Memory B cell (primary cell): ENCODE data around the gene LPCAT3.

ENCODE experiments used
- ATAC-seq: fragments of 150-1000 bp; cut with Tn5 transposase; 2 replicates; pipeline ENCODE4 v1.10.0; 2021; ENCODE audit warnings: low read depth, mild to moderate bottlenecking, moderate library complexity
- DNase-seq, 2 donors: peaks; one replicate each; pipeline ENCODE4 v3.0.0; 2022; ENCODE audit warnings: low spot score in 2 of 2
- H3K27ac Mint-ChIP-seq: one replicate; pipeline ENCODE4 v1.8.0; 2022; ENCODE audit warnings: mild to moderate bottlenecking, moderate library complexity, mixed read lengths
- H3K27me3 Mint-ChIP-seq: one replicate; pipeline ENCODE4 v1.8.0; 2022; ENCODE audit warnings: mixed read lengths
- H3K36me3 Mint-ChIP-seq: one replicate; pipeline ENCODE4 v1.8.0; 2022; ENCODE audit warnings: mild to moderate bottlenecking, mixed read lengths
- H3K4me1 Mint-ChIP-seq: one replicate; pipeline ENCODE4 v1.8.0; 2022; ENCODE audit warnings: mixed read lengths
- H3K4me3 Mint-ChIP-seq: one replicate; pipeline ENCODE4 v1.8.0; 2022; ENCODE audit warnings: mild to moderate bottlenecking, moderate library complexity, mixed read lengths
- H3K9me3 Mint-ChIP-seq: one replicate; pipeline ENCODE4 v1.8.0; 2022; ENCODE audit warnings: mixed read lengths

Gene LPCAT3

GRCh38 chr12:6944381-6945186, 73.7 kb downstream of the LPCAT3 start:
- no peaks in the 10 kb centered on the region for H3K27me3 Mint-ChIP-seq
- H3K4me1 Mint-ChIP-seq = peaks cover 43% of the 10 kb centered on the region
- peak; percentile 40 for ATAC-seq
- no peaks in the 10 kb centered on the region for H3K9me3 Mint-ChIP-seq
- peak overlapping the region; percentile 95 for H3K4me3 Mint-ChIP-seq
- H3K27ac Mint-ChIP-seq = peak overlapping the region; percentile 100
- peaks cover 2% of the 10 kb centered on the region for H3K36me3 Mint-ChIP-seq
- peak; percentile 76 to 82 for DNase-seq

GRCh38 chr12:6943722-6944380, 74.4 kb downstream of the LPCAT3 start, which contains the start of the genes C12orf57 and RNU7-1:
C12orf57 (plus strand) TSS chr12:6944022; CDS start chr12:6944122, 100 bp downstream.
RNU7-1 (plus strand) TSS chr12:6943816.
- peak; percentile 63 to 79 for DNase-seq
- peaks cover 4% of the 10 kb centered on the region for H3K36me3 Mint-ChIP-seq
- H3K4me3 Mint-ChIP-seq = peak within 1 kb of the TSS; percentile 95

GRCh38 chr12:6943389-6943721, 74.9 kb downstream of the LPCAT3 start:
- Mint-ChIP-seq H3K9me3 (no peaks in the 10 kb centered on the region), H3K4me1 (peaks cover 36% of the 10 kb centered on the region), H3K27ac (peak overlapping the region; percentile 100), H3K4me3 (peak overlapping the region; percentile 95), H3K36me3 (peaks cover 4% of the 10 kb centered on the region), H3K27me3 (no peaks in the 10 kb centered on the region)
- ATAC-seq (peak; percentile 59), DNase-seq (peak in 1 of 2 donors; percentile 60)

More at GRCh38 chr12:6943722-6944380, 74.4 kb downstream of the LPCAT3 start, which contains the start of the genes C12orf57 and RNU7-1:
- Mint-ChIP-seq H3K27ac (peak within 1 kb of the TSS; percentile 100), H3K4me1 (peaks cover 39% of the 10 kb centered on the region), H3K27me3 (no peaks in the 10 kb centered on the region), H3K9me3 (no peaks in the 10 kb centered on the region)
- peak; percentile 61 for ATAC-seq

DNA sequence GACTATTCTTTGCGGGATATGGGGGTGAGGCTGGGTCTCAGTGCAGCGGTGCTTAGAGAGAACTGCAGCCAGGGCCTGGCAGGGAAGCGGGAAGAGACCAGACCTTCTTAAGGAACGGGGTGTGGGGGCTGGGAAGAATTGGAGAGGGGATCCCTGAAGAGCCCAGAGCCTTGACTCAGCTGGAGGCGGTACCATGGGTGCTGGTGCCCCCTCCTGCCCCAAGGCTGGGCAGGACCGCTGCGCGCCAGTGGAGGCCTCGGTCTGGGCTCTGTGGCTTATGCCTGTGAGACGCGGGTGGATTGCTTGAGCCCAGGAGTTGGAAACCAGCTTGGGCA, 76.0 kb downstream of the LPCAT3 start:
- no peaks in the 10 kb centered on the region for H3K27me3 Mint-ChIP-seq
- ATAC-seq = no peak
- peaks cover 4% of the 10 kb centered on the region for H3K36me3 Mint-ChIP-seq
- peak overlapping the region; percentile 100 for H3K27ac Mint-ChIP-seq
- no peak overlapping the region for H3K4me3 Mint-ChIP-seq
- no peak for DNase-seq
- H3K4me1 Mint-ChIP-seq = peaks cover 32% of the 10 kb centered on the region
- no peaks in the 10 kb centered on the region for H3K9me3 Mint-ChIP-seq

DNA sequence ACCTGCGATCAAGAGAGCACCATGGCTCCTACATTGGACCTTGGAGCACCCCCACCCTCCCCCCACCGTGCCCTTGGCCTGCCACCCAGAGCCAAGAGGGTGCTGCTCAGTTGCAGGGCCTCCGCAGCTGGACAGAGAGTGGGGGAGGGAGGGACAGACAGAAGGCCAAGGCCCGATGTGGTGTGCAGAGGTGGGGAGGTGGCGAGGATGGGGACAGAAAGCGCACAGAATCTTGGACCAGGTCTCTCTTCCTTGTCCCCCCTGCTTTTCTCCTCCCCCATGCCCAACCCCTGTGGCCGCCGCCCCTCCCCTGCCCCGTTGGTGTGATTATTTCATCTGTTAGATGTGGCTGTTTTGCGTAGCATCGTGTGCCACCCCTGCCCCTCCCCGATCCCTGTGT, 76.5 kb downstream of the LPCAT3 start:
- Mint-ChIP-seq H3K4me3 (no peak overlapping the region), H3K27me3 (no peaks in the 10 kb centered on the region), H3K36me3 (peaks cover 4% of the 10 kb centered on the region), H3K27ac (peak overlapping the region; percentile 100), H3K9me3 (no peaks in the 10 kb centered on the region), H3K4me1 (peaks cover 31% of the 10 kb centered on the region)
- ATAC-seq = no peak
- no peak for DNase-seq

GRCh38 chr12:6941267-6941666, 77.0 kb downstream of the LPCAT3 start:
- Mint-ChIP-seq H3K9me3 (no peaks in the 10 kb centered on the region), H3K27me3 (no peaks in the 10 kb centered on the region), H3K27ac (no peak overlapping the region), H3K4me3 (no peak overlapping the region), H3K4me1 (peaks cover 32% of the 10 kb centered on the region), H3K36me3 (peaks cover 4% of the 10 kb centered on the region)
- ATAC-seq (no peak), DNase-seq (no peak)

DNA sequence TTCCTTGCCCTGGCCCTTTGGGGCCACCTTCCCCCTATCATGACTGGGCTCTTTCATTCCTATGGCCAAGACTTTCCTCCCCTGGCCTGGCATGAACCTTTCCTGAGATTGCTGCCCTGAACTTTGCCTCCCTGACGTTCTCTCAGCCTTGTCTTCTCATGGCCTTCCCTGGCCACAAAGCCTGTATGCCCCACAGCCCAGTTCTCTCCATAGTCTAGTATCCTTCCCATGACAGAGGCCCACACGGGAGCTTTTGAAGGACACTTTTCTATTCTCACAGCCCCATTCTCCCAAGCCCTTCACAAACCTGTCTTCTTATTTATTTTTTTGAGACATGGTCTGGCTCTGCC, 79.1 kb downstream of the LPCAT3 start:
- H3K27me3 Mint-ChIP-seq = no peaks in the 10 kb centered on the region

GRCh38 chr12:6938353-6939190, 79.7 kb downstream of the LPCAT3 start:
- H3K27me3 Mint-ChIP-seq = no peaks in the 10 kb centered on the region
- H3K9me3 Mint-ChIP-seq = no peaks in the 10 kb centered on the region
- peaks cover 22% of the 10 kb centered on the region for H3K4me1 Mint-ChIP-seq
- ATAC-seq (no peak), DNase-seq (no peak)
- peak overlapping the region; percentile 88 for H3K27ac Mint-ChIP-seq
- H3K36me3 Mint-ChIP-seq = peaks cover 16% of the 10 kb centered on the region
- no peak overlapping the region for H3K4me3 Mint-ChIP-seq

More for the DNA sequence above, 79.1 kb downstream of the LPCAT3 start:
- Mint-ChIP-seq H3K27ac (peak overlapping the region; percentile 75), H3K4me3 (peak overlapping the region; percentile 25), H3K4me1 (peaks cover 24% of the 10 kb centered on the region), H3K36me3 (peaks cover 13% of the 10 kb centered on the region), H3K9me3 (no peaks in the 10 kb centered on the region)
- DNase-seq (no peak), ATAC-seq (no peak)

DNA sequence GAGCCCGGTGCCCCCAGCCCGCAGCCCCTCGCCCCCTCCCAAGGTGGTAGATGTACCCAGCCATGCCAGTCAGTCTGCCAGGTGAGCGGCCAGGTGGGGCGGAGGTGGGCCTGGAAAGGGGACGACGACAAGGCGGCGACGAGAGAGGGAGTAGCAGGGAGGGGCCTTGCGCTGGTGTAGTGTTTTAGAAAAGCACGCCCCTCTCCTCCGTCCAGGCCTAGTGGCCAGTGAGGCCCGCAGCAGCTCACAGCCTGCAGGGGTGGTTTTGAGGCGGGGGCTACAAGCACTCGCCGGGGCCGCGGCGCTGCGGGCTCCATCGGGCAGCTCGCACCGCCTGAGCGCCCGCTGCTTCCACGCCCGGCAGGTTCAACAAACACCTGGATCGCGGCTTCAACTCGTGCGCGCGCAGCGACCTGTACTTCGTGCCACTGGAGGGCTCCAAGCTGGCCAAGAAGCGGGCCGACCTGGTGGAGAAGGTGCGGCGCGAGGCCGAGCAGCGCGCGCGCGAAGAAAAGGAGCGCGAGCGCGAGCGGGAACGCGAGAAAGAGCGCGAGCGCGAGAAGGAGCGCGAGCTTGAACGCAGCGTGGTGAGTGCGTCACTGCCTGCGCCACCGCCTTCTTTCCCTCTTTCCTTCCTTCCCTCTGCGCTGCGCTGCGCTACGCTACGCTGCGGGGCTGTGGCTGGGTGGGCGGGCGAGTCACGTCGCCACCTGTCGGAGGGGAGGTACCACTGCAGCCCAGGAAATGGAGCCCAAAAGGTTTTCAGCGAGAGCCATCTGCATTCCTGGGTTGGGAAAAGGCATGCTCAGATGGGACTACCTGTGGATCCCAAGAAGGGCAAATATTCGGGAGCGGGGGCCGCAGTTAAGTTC, 80.6 kb downstream of the LPCAT3 start:
- peak; percentile 82 to 90 for DNase-seq
- Mint-ChIP-seq H3K9me3 (no peaks in the 10 kb centered on the region), H3K4me3 (peak overlapping the region; percentile 88), H3K27ac (peak overlapping the region; percentile 88), H3K4me1 (peaks cover 19% of the 10 kb centered on the region), H3K27me3 (no peaks in the 10 kb centered on the region), H3K36me3 (peaks cover 16% of the 10 kb centered on the region)
- peak; percentile 95 for ATAC-seq

GRCh38 chr12:6936636-6937480, 81.4 kb downstream of the LPCAT3 start:
- peaks cover 16% of the 10 kb centered on the region for H3K36me3 Mint-ChIP-seq
- peak overlapping the region; percentile 88 for H3K27ac Mint-ChIP-seq

DNA sequence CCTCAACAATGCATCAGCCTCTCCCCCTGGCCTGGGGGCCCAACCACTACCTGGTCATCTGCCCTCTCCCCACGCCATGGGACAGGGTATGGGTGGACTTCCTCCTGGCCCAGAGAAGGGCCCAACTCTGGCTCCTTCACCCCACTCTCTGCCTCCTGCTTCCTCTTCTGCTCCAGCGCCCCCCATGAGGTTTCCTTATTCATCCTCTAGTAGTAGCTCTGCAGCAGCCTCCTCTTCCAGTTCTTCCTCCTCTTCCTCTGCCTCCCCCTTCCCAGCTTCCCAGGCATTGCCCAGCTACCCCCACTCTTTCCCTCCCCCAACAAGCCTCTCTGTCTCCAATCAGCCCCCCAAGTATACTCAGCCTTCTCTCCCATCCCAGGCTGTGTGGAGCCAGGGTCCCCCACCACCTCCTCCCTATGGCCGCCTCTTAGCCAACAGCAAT, 82.1 kb downstream of the LPCAT3 start:
- peaks cover 24% of the 10 kb centered on the region for H3K4me1 Mint-ChIP-seq
- ATAC-seq (no peak), DNase-seq (no peak)
- H3K27ac Mint-ChIP-seq = peak overlapping the region; percentile 88
- no peaks in the 10 kb centered on the region for H3K9me3 Mint-ChIP-seq
- no peaks in the 10 kb centered on the region for H3K27me3 Mint-ChIP-seq
- H3K4me3 Mint-ChIP-seq = peak overlapping the region; percentile 88
- peaks cover 16% of the 10 kb centered on the region for H3K36me3 Mint-ChIP-seq

More at GRCh38 chr12:6936636-6937480, 81.4 kb downstream of the LPCAT3 start:
- no peaks in the 10 kb centered on the region for H3K9me3 Mint-ChIP-seq
- H3K4me3 Mint-ChIP-seq = peak overlapping the region; percentile 88
- no peaks in the 10 kb centered on the region for H3K27me3 Mint-ChIP-seq
- ATAC-seq = peak; percentile 5
- H3K4me1 Mint-ChIP-seq = peaks cover 24% of the 10 kb centered on the region
- peak in 1 of 2 donors; percentile 49 for DNase-seq

DNA sequence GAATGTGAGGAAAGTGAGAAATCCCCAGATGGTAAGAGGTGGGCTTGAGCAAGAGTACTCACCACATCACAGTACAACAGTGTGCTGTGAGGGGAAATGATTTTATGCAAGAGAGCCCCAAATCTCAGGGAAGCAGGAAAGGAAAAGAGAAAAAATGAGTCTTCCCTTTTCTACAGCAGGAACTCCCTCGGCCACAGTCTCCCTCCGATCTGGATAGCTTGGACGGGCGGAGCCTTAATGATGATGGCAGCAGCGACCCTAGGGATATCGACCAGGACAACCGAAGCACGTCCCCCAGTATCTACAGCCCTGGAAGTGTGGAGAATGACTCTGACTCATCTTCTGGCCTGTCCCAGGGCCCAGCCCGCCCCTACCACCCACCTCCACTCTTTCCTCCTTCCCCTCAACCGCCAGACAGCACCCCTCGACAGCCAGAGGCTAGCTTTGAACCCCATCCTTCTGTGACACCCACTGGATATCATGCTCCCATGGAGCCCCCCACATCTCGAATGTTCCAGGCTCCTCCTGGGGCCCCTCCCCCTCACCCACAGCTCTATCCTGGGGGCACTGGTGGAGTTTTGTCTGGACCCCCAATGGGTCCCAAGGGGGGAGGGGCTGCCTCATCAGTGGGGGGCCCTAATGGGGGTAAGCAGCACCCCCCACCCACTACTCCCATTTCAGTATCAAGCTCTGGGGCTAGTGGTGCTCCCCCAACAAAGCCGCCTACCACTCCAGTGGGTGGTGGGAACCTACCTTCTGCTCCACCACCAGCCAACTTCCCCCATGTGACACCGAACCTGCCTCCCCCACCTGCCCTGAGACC, 82.7 kb downstream of the LPCAT3 start:
- H3K27me3 Mint-ChIP-seq = no peaks in the 10 kb centered on the region
- H3K27ac Mint-ChIP-seq = peak overlapping the region; percentile 88
- ATAC-seq (no peak), DNase-seq (no peak)
- no peak overlapping the region for H3K4me3 Mint-ChIP-seq
- H3K36me3 Mint-ChIP-seq = peaks cover 16% of the 10 kb centered on the region
- H3K9me3 Mint-ChIP-seq = no peaks in the 10 kb centered on the region
- H3K4me1 Mint-ChIP-seq = peaks cover 24% of the 10 kb centered on the region
